ENCODE data around the gene TMEM59L.

DNA sequence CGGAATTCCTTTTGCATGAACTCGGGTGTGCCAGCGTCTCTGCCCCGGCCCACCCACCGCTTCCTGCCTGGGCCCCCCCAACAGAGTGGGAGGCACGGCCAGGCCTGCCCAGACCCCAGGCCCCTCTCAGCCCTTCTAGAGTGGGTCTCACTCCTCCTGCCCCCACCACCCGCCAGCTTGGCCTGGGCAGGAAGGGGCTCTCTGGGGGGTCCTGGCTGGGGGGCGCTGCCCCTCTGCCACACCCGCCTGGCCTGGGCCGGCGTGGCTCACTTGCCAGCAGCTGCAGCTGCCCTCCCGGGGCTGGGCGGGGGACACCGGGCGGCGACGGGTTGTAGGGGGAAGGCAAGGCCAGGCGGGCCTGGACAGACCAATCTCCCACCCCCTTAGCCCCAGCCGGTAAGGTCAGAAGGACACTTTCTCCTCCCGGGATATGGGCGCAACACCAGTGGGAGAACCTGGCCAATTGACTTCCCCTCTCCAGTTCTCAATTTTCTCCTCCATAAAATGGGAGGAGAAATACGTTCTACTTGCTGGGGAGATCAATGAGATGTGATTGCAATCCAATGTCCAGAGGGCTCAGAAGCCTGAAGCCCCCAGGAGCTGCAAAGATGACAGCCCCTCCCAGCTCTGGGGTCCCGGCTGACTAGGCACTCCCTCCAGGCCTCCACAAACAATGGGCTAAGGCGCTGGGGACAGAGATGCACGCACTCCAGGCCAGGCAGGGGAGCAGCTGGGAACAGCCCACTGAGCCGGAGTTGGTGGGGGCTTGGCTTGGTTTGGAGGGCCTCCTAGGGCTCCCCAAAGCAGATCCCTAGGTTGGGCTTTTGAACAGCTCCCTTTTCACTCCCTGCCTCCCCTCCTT, 8.5 kb upstream of the TMEM59L start:
- TF ChIP-seq EP300 (IDR thresholded peaks at IDR 0.05), result no peak
- TF ChIP-seq CTCF (IDR thresholded peaks at IDR 0.05), result no peak
- TF ChIP-seq POLR2AphosphoS5 (IDR thresholded peaks at IDR 0.05), result no peak
